SK-MEL-5 (cell line): ENCODE data around the gene MTR. TPM values are rescaled to one million over a fixed set of nuclear protein-coding genes. Genes with fewer than 3 reads are reported as not detected.

Experiments
- DNase-seq: peaks from one replicate; pipeline ENCODE4 v3.0.0-alpha.2; 2016; ENCODE audit warnings: low read depth, low spot score
- in situ Hi-C: cut with HindIII; loops from 2 replicates; pipeline ENCODE4 v1.10.0; 2016; ENCODE audit warnings: low sequenced_read_pairs, high pct_unique_total_duplicates, low pct_unique_long_range_greater_than_20kb
- total RNA-seq: library from RNA; depleted of rRNA; stranded (reverse); fragments of >200 nt; shearing (Covaris generic); gene quantifications from 2 replicates; pipeline ENCODE4 v1.2.3, GENCODE V29; 2014; rRNA removed

Gene MTR
- total RNA-seq, 1 experiment from 2014 or later: 27.5 TPM

DNA sequence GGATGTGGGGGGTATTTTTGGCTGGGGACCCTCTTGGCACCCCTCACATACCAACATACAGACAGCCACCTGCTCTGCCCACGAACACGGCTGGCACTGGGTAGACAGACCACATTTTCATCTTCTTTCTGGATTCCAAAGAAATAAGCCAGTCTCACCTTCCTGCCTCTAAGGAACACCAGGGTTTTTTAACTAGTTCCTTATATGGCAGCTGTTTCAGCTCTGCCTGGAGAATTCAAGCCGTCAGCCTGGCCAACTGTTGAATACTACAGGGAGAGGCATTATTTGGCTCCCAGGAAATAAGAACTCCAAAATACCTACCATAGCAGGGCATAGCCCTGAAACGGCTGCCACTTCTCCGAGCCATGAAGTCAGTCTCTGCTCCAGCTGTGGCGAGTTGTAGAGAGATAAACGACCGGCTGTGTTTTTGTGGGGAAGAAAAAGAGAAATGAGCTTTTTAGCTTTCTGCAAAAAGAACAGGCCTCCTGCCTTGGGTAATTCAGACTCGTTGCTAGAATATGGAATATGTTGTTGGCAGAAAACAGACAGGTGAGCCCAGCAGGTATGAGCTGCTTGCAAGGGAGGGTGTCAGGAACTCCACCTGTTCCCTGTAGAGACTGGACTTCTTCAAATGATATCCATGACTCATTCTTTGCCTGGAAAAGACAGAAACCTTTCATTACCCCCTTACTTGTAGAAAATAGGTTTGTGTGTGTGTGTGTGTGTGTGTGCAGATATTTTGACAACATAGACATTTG lies 157.3 kb downstream of the MTR start:
- in situ Hi-C loops: no loop called here
- DNase-seq: no peak

DNA sequence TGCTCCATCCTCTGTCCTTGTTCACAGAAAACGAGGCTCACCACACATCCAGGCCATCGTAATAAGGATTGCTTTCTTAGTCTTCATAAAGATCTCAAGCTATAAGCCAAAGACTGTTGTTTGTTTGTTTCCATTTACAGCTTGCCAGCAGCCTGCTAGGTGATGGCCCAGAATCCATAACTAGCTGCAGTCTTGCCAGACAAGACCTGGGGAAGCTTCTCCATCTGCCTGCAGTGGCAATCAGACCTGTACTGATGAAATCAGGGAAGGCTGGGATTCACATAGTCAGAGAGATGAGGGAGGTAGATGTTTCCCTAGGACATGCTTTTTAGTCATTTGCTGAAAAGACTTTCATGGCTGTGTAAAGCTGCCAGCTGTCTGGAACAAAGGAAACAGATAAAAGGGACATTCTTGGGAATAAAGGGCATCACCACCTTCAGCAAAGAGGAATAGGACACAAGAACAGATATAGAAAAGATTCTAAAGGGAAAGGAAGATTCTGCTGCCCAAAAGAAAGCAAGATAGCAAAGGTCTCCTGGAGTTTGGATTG lies 158.1 kb downstream of the MTR start:
- no peak for DNase-seq
- in situ Hi-C loops: no loop called here

Other genes starting within 250 kb of the MTR start
- gene HEATR1, start 190.8 kb upstream of the MTR start, total RNA-seq: 43.3 and 47.4 TPM in 2 replicates
- 0.98 and 2.7 TPM in 2 replicates for gene ACTN2, start 108.8 kb upstream of the MTR start, total RNA-seq
- not detected in 2 replicates for gene MT1HL1, start 209.1 kb downstream of the MTR start, total RNA-seq
- 0.16 and 0.29 TPM in 2 replicates for gene RYR2, start 246.9 kb downstream of the MTR start, total RNA-seq